ENCODE results near the gene ZNF860.

Gene ZNF860

GRCh38 chr3:32017286-32017685, 35.7 kb downstream of the ZNF860 start:
- DNase-seq (ENCODE audit: low spot score): no peak
- in situ Hi-C loops (cut with MboI; ENCODE audit: low sequenced_read_pairs, unreplicated experiment): no loop called here
- no peak for TF ChIP-seq CTCF (IDR thresholded peaks at IDR 0.05; ENCODE audit: borderline replicate concordance, control extremely low read depth, extremely low read depth, insufficient read depth, missing control alignments)

- peak; percentile 44 for DNase-seq (ENCODE audit: low spot score)
- no peak for TF ChIP-seq CTCF (IDR thresholded peaks at IDR 0.05; ENCODE audit: borderline replicate concordance, control extremely low read depth, extremely low read depth, insufficient read depth, missing control alignments)
- in situ Hi-C loops (cut with MboI; ENCODE audit: low sequenced_read_pairs, unreplicated experiment): no loop called here
Measured at GRCh38 chr3:32018757-32019564, 37.4 kb downstream of the ZNF860 start.

- TF ChIP-seq CTCF (IDR thresholded peaks at IDR 0.05; ENCODE audit: borderline replicate concordance, control extremely low read depth, extremely low read depth, insufficient read depth, missing control alignments): no peak
- in situ Hi-C loops (cut with MboI; ENCODE audit: low sequenced_read_pairs, unreplicated experiment): no loop called here
- no peak for DNase-seq (ENCODE audit: low spot score)
Measured at GRCh38 chr3:32021155-32021554, 39.6 kb downstream of the ZNF860 start.

- TF ChIP-seq CTCF (IDR thresholded peaks at IDR 0.05; ENCODE audit: borderline replicate concordance, control extremely low read depth, extremely low read depth, insufficient read depth, missing control alignments): no peak
- no peak for DNase-seq (ENCODE audit: low spot score)
- in situ Hi-C loops (cut with MboI; ENCODE audit: low sequenced_read_pairs, unreplicated experiment): no loop called here
Measured at GRCh38 chr3:32021748-32022147, 40.2 kb downstream of the ZNF860 start.

- DNase-seq (ENCODE audit: low spot score): no peak
- TF ChIP-seq CTCF (IDR thresholded peaks at IDR 0.05; ENCODE audit: borderline replicate concordance, control extremely low read depth, extremely low read depth, insufficient read depth, missing control alignments): no peak
- in situ Hi-C loops (cut with MboI; ENCODE audit: low sequenced_read_pairs, unreplicated experiment): no loop called here
Measured at GRCh38 chr3:32022947-32023346, 41.4 kb downstream of the ZNF860 start.

GRCh38 chr3:32026593-32026992, 45.0 kb downstream of the ZNF860 start:
- DNase-seq (ENCODE audit: low spot score): no peak
- no peak for TF ChIP-seq CTCF (IDR thresholded peaks at IDR 0.05; ENCODE audit: borderline replicate concordance, control extremely low read depth, extremely low read depth, insufficient read depth, missing control alignments)
- in situ Hi-C loops (cut with MboI; ENCODE audit: low sequenced_read_pairs, unreplicated experiment): no loop called here

All from GM13976 (cell line).